Measurements from ENCODE around the gene CFAP45. TPM values are rescaled to one million over a fixed set of nuclear protein-coding genes. Genes with fewer than 3 reads are reported as not detected.

The CFAP45 gene
- total and polyA plus RNA-seq, 2 of the 8 experiments (the other 6 are each of a cell fraction or from before 2014, with no cell fraction given) = 0.05 TPM; not detected in 1

GRCh38 chr1:159873530-159874143, 26.3 kb downstream of the CFAP45 start (continued):
- TF ChIP-seq, protein P1, sequence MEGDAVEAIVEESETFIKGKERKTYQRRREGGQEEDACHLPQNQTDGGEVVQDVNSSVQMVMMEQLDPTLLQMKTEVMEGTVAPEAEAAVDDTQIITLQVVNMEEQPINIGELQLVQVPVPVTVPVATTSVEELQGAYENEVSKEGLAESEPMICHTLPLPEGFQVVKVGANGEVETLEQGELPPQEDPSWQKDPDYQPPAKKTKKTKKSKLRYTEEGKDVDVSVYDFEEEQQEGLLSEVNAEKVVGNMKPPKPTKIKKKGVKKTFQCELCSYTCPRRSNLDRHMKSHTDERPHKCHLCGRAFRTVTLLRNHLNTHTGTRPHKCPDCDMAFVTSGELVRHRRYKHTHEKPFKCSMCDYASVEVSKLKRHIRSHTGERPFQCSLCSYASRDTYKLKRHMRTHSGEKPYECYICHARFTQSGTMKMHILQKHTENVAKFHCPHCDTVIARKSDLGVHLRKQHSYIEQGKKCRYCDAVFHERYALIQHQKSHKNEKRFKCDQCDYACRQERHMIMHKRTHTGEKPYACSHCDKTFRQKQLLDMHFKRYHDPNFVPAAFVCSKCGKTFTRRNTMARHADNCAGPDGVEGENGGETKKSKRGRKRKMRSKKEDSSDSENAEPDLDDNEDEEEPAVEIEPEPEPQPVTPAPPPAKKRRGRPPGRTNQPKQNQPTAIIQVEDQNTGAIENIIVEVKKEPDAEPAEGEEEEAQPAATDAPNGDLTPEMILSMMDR (IDR thresholded peaks at IDR 0.05; ENCODE audit: control extremely low read depth in 1 of 3, insufficient read depth in 1 of 3, low read depth in 1 of 3, low read length in 3 of 3) = no peak
- no peak for TF ChIP-seq RXRA (IDR thresholded peaks at IDR 0.05; ENCODE audit: insufficient read depth, low read depth, low read length)
- no peak for TF ChIP-seq BACH1 (IDR thresholded peaks at IDR 0.05; ENCODE audit: low read length)
- TF ChIP-seq RNF2 (IDR thresholded peaks at IDR 0.05; ENCODE audit: borderline replicate concordance, low read depth, low read length, missing control alignments, poor library complexity, severe bottlenecking) = no peak

Measured in H1 (cell line).